HepG2 (cell line): ENCODE measurements around the gene TMEM184C. TPM values are rescaled to one million over a fixed set of nuclear protein-coding genes. Genes with fewer than 3 reads are reported as not detected.

Experiments used
- ATAC-seq: fragments of 200-7000 bp; cut with Tn5 transposase; 3 replicates; pipeline ENCODE4 v1.9.1; 2020; ENCODE audit warnings: mild to moderate bottlenecking, moderate library complexity
- BruUV-seq: library from RNA; stranded (reverse); fragments of 400-500 nt; replicated peaks from 2 replicates; lab custom pipeline; 2021; lab: Mats Ljungman, UMichigan
- CTCF ChIA-PET: fragments of 300-600 bp; formaldehyde crosslinking; extraction: SDS; loops from one replicate; lab custom pipeline; 2021; ENCODE audit warnings: low total read pairs, inconsistent platforms, low intra/inter-chr PET ratio; lab: Yijun Ruan, JAX
- POLR2A ChIA-PET: fragments of 350-600 bp; sonication (Branson Sonifier 250); formaldehyde crosslinking; loops from one replicate; lab custom pipeline; 2020; ENCODE audit warnings: antibody characterized with exemption, inconsistent platforms; lab: Yijun Ruan, JAX
- DNase-seq: peaks from one replicate; pipeline ENCODE4 v3.0.0-alpha.2; 2015; ENCODE audit warnings: low spot score
- FAIRE-seq: peaks from 3 replicates; lab custom pipeline; 2011; peaks lifted over from hg19 to GRCh38; lab: Jason Lieb, UNC
- H2AFZ ChIP-seq: one replicate; pipeline ENCODE4 v1.6.1; 2011; ENCODE audit warnings: low read length, inconsistent platforms
- H3K27ac ChIP-seq: fragments of 300-600 bp; 3 replicates; pipeline ENCODE4 v1.8.0; 2011; ENCODE audit warnings: mixed run types, mild to moderate bottlenecking, mixed read lengths, low read length, inconsistent platforms; ENCODE audit not compliant: insufficient read depth; ENCODE audit errors: extremely low read length
- H3K27me3 ChIP-seq, 2 experiments: fragments of 200-600 bp in 1 of 2; 2 replicates in 1 of 2; 3 replicates in 1 of 2; pipeline versions ENCODE4 v1.6.0 to v1.8.0; 2011; ENCODE audit warnings: low read length in 2 of 2, mild to moderate bottlenecking in 2 of 2, moderate library complexity in 2 of 2, inconsistent platforms in 1 of 2; ENCODE audit not compliant: insufficient read depth in 2 of 2, control insufficient read depth in 1 of 2
- H3K36me3 ChIP-seq, 2 experiments: fragments of 200-600 bp in 1 of 2; replicated peaks in 1 of 2; 2 replicates in 1 of 2; 3 replicates in 1 of 2; pipeline versions ENCODE4 v1.5.1 to v1.8.0; 2011; ENCODE audit warnings: low read length in 2 of 2, inconsistent platforms in 1 of 2; ENCODE audit not compliant: insufficient read depth in 2 of 2, control insufficient read depth in 1 of 2
- H3K4me1 ChIP-seq: 2 replicates; pipeline ENCODE4 v1.5.1; 2012; ENCODE audit warnings: low read length, inconsistent platforms; ENCODE audit not compliant: insufficient read depth
- H3K4me2 ChIP-seq: 2 replicates; pipeline ENCODE4 v1.6.0; 2011; ENCODE audit warnings: low read depth, low read length, inconsistent platforms
- H3K4me3 ChIP-seq, 3 experiments: fragments of 200-600 bp in 1 of 3; sonication (generic), shearing (Covaris generic) in 1 of 3; replicated peaks in 1 of 3; 2 replicates each; pipeline ENCODE4 v1.5.1; 2011 to 2016; ENCODE audit warnings: low read length in 3 of 3, inconsistent platforms in 2 of 3, low read depth in 2 of 3, mild to moderate bottlenecking in 2 of 3, control low read depth in 1 of 3, mixed read lengths in 1 of 3; ENCODE audit not compliant: insufficient read depth in 1 of 3
- H3K79me2 ChIP-seq: one replicate; pipeline ENCODE4 v1.6.1; 2011; ENCODE audit warnings: low read length, inconsistent platforms; ENCODE audit not compliant: insufficient read depth
- H3K9ac ChIP-seq: 2 replicates; pipeline ENCODE4 v1.6.0; 2011; ENCODE audit warnings: mild to moderate bottlenecking, low read depth, low read length, inconsistent platforms; ENCODE audit not compliant: insufficient read depth
- H3K9me3 ChIP-seq: 2 replicates; pipeline ENCODE4 v1.5.1; 2012; ENCODE audit warnings: mild to moderate bottlenecking, low read length
- H4K20me1 ChIP-seq: 2 replicates; pipeline ENCODE4 v1.6.0; 2011; ENCODE audit warnings: inconsistent platforms, mild to moderate bottlenecking, low read length, moderate library complexity; ENCODE audit not compliant: insufficient read depth
- EP300 ChIP-seq, 3 experiments: sonication (generic) in 1 of 3; formaldehyde crosslinking in 1 of 3; IDR thresholded peaks; 2 replicates each; pipeline versions ENCODE4 v1.5.1 to v1.6.1; 2011 to 2020; ENCODE audit warnings: low read depth in 2 of 3, low read length in 2 of 3, borderline replicate concordance in 1 of 3, improper control_type of control experiment in 1 of 3, mild to moderate bottlenecking in 1 of 3, missing genetic modification reagents in 1 of 3, moderate library complexity in 1 of 3
- GATAD2A ChIP-seq: IDR thresholded peaks from 2 replicates; pipeline ENCODE4 v1.6.1; 2016
- MAF1 ChIP-seq: sonication (generic); formaldehyde crosslinking; IDR thresholded peaks from 2 replicates; pipeline ENCODE4 v1.5.0; 2020; ENCODE audit warnings: missing genetic modification reagents, borderline replicate concordance
- MED8 ChIP-seq: sonication (generic); formaldehyde crosslinking; IDR thresholded peaks from 2 replicates; pipeline ENCODE4 v1.8.1; 2023; ENCODE audit warnings: mild to moderate bottlenecking, missing genetic modification reagents; ENCODE audit not compliant: insufficient replicate concordance
- PAX8 ChIP-seq: sonication (generic); formaldehyde crosslinking; IDR thresholded peaks from 2 replicates; pipeline ENCODE4 v1.8.0; 2022; ENCODE audit warnings: mild to moderate bottlenecking, missing genetic modification reagents, borderline replicate concordance
- PRPF4 ChIP-seq: fragments of 200-400 bp; formaldehyde crosslinking; IDR thresholded peaks from 2 replicates; pipeline ENCODE4 v1.6.1; 2016; ENCODE audit warnings: low read length, low read depth; ENCODE audit not compliant: poor library complexity, severe bottlenecking
- TBX3 ChIP-seq: fragments of 450-650 bp; IDR thresholded peaks from 2 replicates; pipeline ENCODE4 v1.6.1; 2017; ENCODE audit warnings: antibody characterized with exemption, mild to moderate bottlenecking, inconsistent platforms, borderline replicate concordance
- YEATS2 ChIP-seq: sonication (generic); formaldehyde crosslinking; IDR thresholded peaks from 2 replicates; pipeline ENCODE4 v1.4.0; 2020; ENCODE audit warnings: missing genetic modification reagents, borderline replicate concordance
- ZFP36L2 ChIP-seq: sonication (generic); formaldehyde crosslinking; IDR thresholded peaks from 2 replicates; pipeline ENCODE4 v1.4.0; 2020; ENCODE audit warnings: missing genetic modification reagents
- ZFP82 ChIP-seq: sonication (generic); formaldehyde crosslinking; IDR thresholded peaks from 2 replicates; pipeline ENCODE4 v1.5.1; 2020; ENCODE audit warnings: mild to moderate bottlenecking, missing genetic modification reagents, borderline replicate concordance
- ZNF446 ChIP-seq: sonication (generic); formaldehyde crosslinking; IDR thresholded peaks from 2 replicates; pipeline ENCODE4 v1.5.0; 2020; ENCODE audit warnings: mild to moderate bottlenecking, missing genetic modification reagents
- ZNF670 ChIP-seq: sonication (generic); formaldehyde crosslinking; IDR thresholded peaks from 2 replicates; pipeline ENCODE4 v1.8.0; 2022; ENCODE audit warnings: mild to moderate bottlenecking, missing genetic modification reagents, borderline replicate concordance
- ZNF879 ChIP-seq: sonication (generic); formaldehyde crosslinking; IDR thresholded peaks from 2 replicates; pipeline ENCODE4 v1.8.1; 2023; ENCODE audit warnings: missing genetic modification reagents
- WGBS: methylation state at CpG from one replicate; pipeline ENCODE4 v1.1.6; 2017; ENCODE audit warnings: low lambda C conversion rate; 5-methylcytosine and 5-hydroxymethylcytosine counted together
- in situ Hi-C: cut with HindIII; loops from 2 replicates; pipeline ENCODE4 v1.10.0; 2017; ENCODE audit warnings: low pct_unique_long_range_greater_than_20kb; ENCODE audit not compliant: extremely low pct_ligation_motif_present
- intact Hi-C: fragments of 100-400 bp; cut with micrococcal nuclease; formaldehyde crosslinking; loops from one replicate; pipeline ENCODE4 v1.10.0; 2022; ENCODE audit not compliant: unreplicated experiment
- polyA plus RNA-seq, 8 experiments: library from polyadenylated mRNA; depleted of rRNA in 3 of 8; stranded (reverse) in 7 of 8; unstranded in 1 of 8; fragments of >200 nt; fragmentation: Illumina TruSeq in 4 of 8; extraction: Trizol in 4 of 8; gene quantifications; 2 replicates each; pipeline versions ENCODE4 v1.2.1 to v1.2.3, GENCODE V29; 2011 to 2016; ENCODE audit warnings: low read depth in 4 of 8, missing spikeins in 1 of 8, mixed read lengths in 1 of 8; ENCODE audit not compliant: insufficient read depth in 1 of 8
- total RNA-seq, 5 experiments: library from RNA; depleted of rRNA; stranded (reverse); fragments of >200 nt; fragmentation: Illumina TruSeq; extraction: Trizol; gene quantifications; 2 replicates each; pipeline ENCODE4 v1.2.3, GENCODE V29; 2016; ENCODE audit warnings: low read depth in 1 of 5

Gene TMEM184C
- total and polyA plus RNA-seq, 2 of the 13 experiments (the other 11 are each of a cell fraction or from before 2014, with no cell fraction given) = 13.9 to 26.1 TPM

- Histone ChIP-seq H3K27ac (no peak overlapping the region), H3K36me3 (peaks cover 0 to 4% of the 10 kb centered on the region in 2 experiments; a peak in 1 of 5 replicates), H3K9ac (peak overlapping the region; percentile 89), H3K4me3 (peak overlapping the region; percentile 46 to 91 (median 82)), H3K79me2 (peaks cover 16% of the 10 kb centered on the region), H4K20me1 (no peaks in the 10 kb centered on the region), H2AFZ (peak overlapping the region; percentile 92), H3K27me3 (no peaks in the 10 kb centered on the region; a peak in 1 of 5 replicates), H3K4me2 (peak overlapping the region; percentile 76), H3K4me1 (peaks cover 30% of the 10 kb centered on the region), H3K9me3 (no peaks in the 10 kb centered on the region)
- ATAC-seq (peak; percentile 32), DNase-seq (no peak), FAIRE-seq (no peak)
- intact Hi-C loops (loop anchor here (5.0 kb wide), 2 partner anchors 65 to 115 kb away; partner anchors contain the start of genes ARHGAP10 and PRMT9), in situ Hi-C loops (no loop called here)
- CTCF ChIA-PET = interaction anchor here (1.0 kb wide), 1 partner anchor 250 kb away, joined by 4 read pairs; no protein-coding TSS in a partner anchor
- TF ChIP-seq TBX3 = no peak
- TF ChIP-seq GATAD2A = 0 out of 2 replicates have a peak, but pooled peaks have one; percentile 3
- no peak for TF ChIP-seq PRPF4
- WGBS = 23% methylated on average over 6 of the region's 6 CpGs
- TSS peak; percentile 94 for BruUV-seq
- POLR2A ChIA-PET = interaction anchor here (0.9 to 2.3 kb wide), 4 partner anchors 12 to 115 kb away, joined by 3 to 29 read pairs (median 4); partner anchors contain the start of genes ARHGAP10 and PRMT9
These were observed 386 bp upstream of the TMEM184C start for GRCh38 chr4:147616849-147617172.

GRCh38 chr4:147617841-147618691, 869 bp downstream of the TMEM184C start:
- ChIA-PET POLR2A (interaction anchor here (0.9 to 2.3 kb wide), 3 partner anchors 11 to 114 kb away, joined by 3 to 29 read pairs (median 4); partner anchors contain the start of genes ARHGAP10 and PRMT9), CTCF (interaction anchor here (1.0 kb wide), 1 partner anchor 249 kb away, joined by 4 read pairs; no protein-coding TSS in a partner anchor)
- intact Hi-C loops = loop anchor here (5.0 kb wide), 2 partner anchors 64 to 114 kb away; partner anchors contain the start of genes ARHGAP10 and PRMT9
- Histone ChIP-seq H3K9ac (peak overlapping the region; percentile 89), H3K4me3 (peak overlapping the region; percentile 82 to 91 (median 85)), H3K79me2 (peaks cover 18% of the 10 kb centered on the region), H3K36me3 (peaks cover 0 to 4% of the 10 kb centered on the region in 2 experiments; a peak in 1 of 5 replicates), H3K27ac (peak overlapping the region; percentile 83), H2AFZ (peak overlapping the region; percentile 65), H3K27me3 (no peaks in the 10 kb centered on the region; a peak in 1 of 5 replicates), H4K20me1 (no peaks in the 10 kb centered on the region), H3K4me2 (peak overlapping the region; percentile 83), H3K4me1 (peaks cover 30% of the 10 kb centered on the region), H3K9me3 (no peaks in the 10 kb centered on the region)
- FAIRE-seq (peak; percentile 36), DNase-seq (no peak), ATAC-seq (peak; percentile 48)
- WGBS = 4% methylated on average over 16 of the region's 17 CpGs
- BruUV-seq = no TSS peak
- TF ChIP-seq ZNF446 (0 out of 2 replicates have a peak, but pooled peaks have one; percentile 31), ZFP82 (CRISPR knock-in tag) (no peak), EP300 (IDR thresholded peaks at IDR 0.05; ENCODE audit: low read depth in 2 of 2, low read length in 2 of 2) (no peak), EP300 (CRISPR knock-in tag; IDR thresholded peaks at IDR 0.05; ENCODE audit: borderline replicate concordance) (no peak), ZFP36L2 (CRISPR knock-in tag) (no peak), YEATS2 (CRISPR knock-in tag) (no peak), PAX8 (CRISPR knock-in tag) (0 out of 2 replicates have a peak, but pooled peaks have one; percentile 47), ZNF670 (no peak), MED8 (CRISPR knock-in tag) (no peak), MAF1 (CRISPR knock-in tag) (no peak), ZNF879 (CRISPR knock-in tag) (0 out of 2 replicates have a peak, but pooled peaks have one; percentile 17)
- in situ Hi-C loops = no loop called here
